Activated CD4-positive, alpha-beta T cell treated with anti-CD3 and anti-CD28 coated beads, Interleukin-2, amount 10 ng/mL, durations not matched to agents 7 days and 5 days (primary cell): ENCODE measurements around the gene WASL. TPM values are rescaled to one million over a fixed set of nuclear protein-coding genes. Genes with fewer than 3 reads are reported as not detected.
A peak's percentile ranks its signal among the peaks of the same experiment; 100 is the strongest.

Source experiments
- CTCF ChIA-PET: fragments of 350-600 bp; sonication (Branson Sonifier 250); formaldehyde crosslinking; loops from one replicate; lab custom pipeline; 2021; ENCODE audit warnings: antibody characterized with exemption; lab: Charles Lee
- POLR2A ChIA-PET: fragments of 350-600 bp; sonication (Branson Sonifier 250); formaldehyde crosslinking; loops from one replicate; lab custom pipeline; 2021; ENCODE audit warnings: antibody characterized with exemption; lab: Charles Lee
- DNase-seq: peaks from one replicate; pipeline ENCODE4 v3.0.0-alpha.2; 2020
- H3K27ac Mint-ChIP-seq: one replicate; pipeline ENCODE4 v1.8.0; 2021; ENCODE audit warnings: mild to moderate bottlenecking, moderate library complexity, mixed read lengths
- H3K27me3 Mint-ChIP-seq: one replicate; pipeline ENCODE4 v1.8.0; 2021; ENCODE audit warnings: mixed read lengths
- H3K36me3 Mint-ChIP-seq: one replicate; pipeline ENCODE4 v1.8.0; 2021; ENCODE audit warnings: low read depth, mixed read lengths
- H3K4me1 Mint-ChIP-seq: one replicate; pipeline ENCODE4 v1.8.0; 2021; ENCODE audit warnings: mixed read lengths
- H3K4me3 Mint-ChIP-seq: one replicate; pipeline ENCODE4 v1.8.0; 2021; ENCODE audit warnings: mild to moderate bottlenecking, moderate library complexity, mixed read lengths
- H3K9me3 Mint-ChIP-seq: one replicate; pipeline ENCODE4 v1.8.0; 2021; ENCODE audit warnings: mixed read lengths
- total RNA-seq, 2 experiments: library from RNA; stranded (reverse); gene quantifications; one replicate each; pipeline ENCODE4 v1.2.3, GENCODE V29; 2021

WASL gene
- total RNA-seq, 2 experiments from 2014 or later = 6.2 to 7.7 TPM

DNA sequence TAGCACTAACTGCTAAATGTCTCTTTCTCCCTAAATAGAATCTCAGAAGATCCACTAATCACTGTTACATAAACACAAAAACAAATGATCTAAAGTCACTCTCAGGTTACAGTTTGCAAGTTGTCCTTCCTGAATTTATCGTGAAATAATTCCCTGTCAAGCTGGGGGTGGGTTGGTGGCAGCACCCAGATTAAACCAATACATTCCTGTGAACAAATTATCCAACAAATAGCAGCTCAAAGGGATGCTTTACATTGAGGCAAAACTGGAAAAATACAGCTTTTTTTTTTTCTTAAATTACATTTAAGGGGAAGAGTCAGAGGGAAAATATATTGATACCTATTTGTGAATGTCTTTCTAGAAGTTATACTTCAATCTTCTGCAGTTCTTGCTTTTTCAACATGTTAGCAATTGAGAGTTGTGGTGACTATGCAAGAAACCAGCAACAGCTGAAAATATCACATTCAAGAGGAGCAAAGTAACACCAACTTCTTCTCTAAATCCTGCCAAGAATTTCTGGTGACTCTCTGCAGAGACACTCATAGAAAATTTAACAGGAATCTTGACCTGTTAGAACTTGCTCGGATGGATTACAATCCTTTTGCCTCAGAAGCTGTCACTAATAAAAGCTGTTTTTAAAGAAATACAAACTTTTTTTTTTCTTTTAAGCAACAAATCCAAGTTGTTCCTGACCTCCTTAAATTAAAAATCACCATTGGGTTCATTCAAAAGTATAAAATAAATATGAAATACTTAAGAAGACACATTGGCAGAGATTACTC, 74.2 kb downstream of the WASL start:
- Mint-ChIP-seq H3K36me3 (no peaks in the 10 kb centered on the region), H3K4me1 (no peaks in the 10 kb centered on the region), H3K9me3 (no peaks in the 10 kb centered on the region), H3K27ac (no peak overlapping the region), H3K4me3 (no peak overlapping the region), H3K27me3 (no peaks in the 10 kb centered on the region)
- DNase-seq = no peak
- ChIA-PET CTCF (interaction anchor here (0.7 kb wide), 1 partner anchor 190 kb away, joined by 3 read pairs; no protein-coding TSS in a partner anchor), POLR2A (no interaction called here)

DNA sequence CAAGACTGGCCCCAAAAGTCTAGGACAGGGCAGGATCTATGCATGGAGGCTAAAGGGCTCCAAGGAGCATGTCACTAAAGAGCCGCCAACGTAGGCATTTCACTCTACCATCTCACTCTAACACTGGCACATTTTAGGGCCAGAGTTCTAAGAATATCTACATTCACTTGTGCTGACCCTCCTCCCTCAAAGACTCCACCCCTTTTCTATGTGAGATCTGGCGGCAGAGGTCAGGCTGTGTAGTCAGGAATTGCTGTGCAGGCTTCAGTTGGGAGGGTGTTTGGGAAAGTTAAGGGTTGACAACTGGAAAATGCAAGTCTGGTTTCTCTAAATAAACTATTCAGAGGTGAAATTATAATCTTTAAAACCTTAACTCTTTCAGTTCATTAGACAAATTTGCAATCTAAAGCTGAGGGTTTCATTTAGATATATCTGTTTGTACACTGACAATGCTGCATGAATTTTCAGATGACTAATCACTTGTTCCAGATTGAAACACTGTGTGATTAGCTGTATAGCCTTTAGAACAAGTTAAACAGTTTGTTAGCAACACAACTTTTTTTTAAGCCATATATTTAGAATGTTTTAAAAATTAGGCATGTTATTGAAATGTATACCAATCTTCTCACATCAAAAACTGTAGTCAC, 74.9 kb downstream of the WASL start:
- no peaks in the 10 kb centered on the region for H3K36me3 Mint-ChIP-seq
- CTCF ChIA-PET = interaction anchor here (0.7 kb wide), 1 partner anchor 191 kb away, joined by 3 read pairs; no protein-coding TSS in a partner anchor
- H3K27ac Mint-ChIP-seq = no peak overlapping the region
- no peaks in the 10 kb centered on the region for H3K9me3 Mint-ChIP-seq
- POLR2A ChIA-PET = no interaction called here
- no peak overlapping the region for H3K4me3 Mint-ChIP-seq
- no peaks in the 10 kb centered on the region for H3K27me3 Mint-ChIP-seq
- no peaks in the 10 kb centered on the region for H3K4me1 Mint-ChIP-seq
- DNase-seq = no peak

DNA sequence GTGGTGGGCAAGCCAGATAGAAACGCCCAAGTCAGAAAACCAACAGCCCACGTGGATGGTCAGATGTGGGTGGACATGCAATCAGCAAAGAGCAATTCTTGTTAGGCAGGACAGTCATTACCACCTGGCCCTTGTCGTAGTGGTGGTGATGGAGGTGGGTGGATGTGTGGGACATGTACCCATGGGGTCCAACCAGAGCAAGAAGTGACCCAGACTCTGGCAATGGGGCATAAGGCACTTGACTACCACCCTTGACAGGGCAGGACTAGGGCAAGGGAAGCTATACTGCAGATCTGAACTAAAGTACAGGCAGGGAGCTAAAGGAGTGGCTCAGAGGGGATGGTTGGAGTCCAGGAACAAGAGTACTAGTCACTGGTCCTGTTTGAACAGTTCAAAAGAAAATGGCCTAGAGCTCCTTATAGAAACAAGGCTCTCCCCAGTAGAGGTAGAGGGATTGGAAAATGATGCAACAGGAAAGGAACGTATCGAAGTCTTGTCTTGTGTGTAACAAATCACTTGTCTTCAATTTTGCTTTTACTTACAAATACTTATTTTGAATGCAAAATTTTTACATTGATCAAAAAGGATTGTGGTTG, 75.6 kb downstream of the WASL start:
- POLR2A ChIA-PET = no interaction called here

DNA sequence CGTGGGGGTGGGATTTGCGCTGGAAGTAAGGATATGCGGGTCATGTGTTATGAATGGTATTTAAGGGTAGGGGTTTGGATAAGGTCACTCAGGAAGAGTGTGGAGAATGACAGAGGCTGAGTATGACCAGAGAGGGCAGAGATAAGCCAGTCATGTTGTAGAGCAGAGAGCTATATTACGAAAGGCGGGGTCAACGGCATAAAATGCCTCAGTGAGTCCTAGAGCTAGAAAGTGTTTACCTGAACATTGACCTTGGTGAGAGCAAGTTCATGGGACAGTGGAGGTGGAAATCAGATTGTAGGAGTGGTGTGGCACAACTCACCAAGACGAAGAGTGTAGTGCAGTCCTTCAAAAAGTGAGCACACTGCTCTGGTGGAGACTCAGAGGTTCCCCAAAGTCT, 79.3 kb downstream of the WASL start:
- no peak for DNase-seq
- no peaks in the 10 kb centered on the region for H3K4me1 Mint-ChIP-seq
- ChIA-PET POLR2A (no interaction called here), CTCF (interaction anchor here (0.9 to 1.2 kb wide), 2 partner anchors 20 to 22 kb away, joined by 3 to 4 read pairs; no protein-coding TSS in a partner anchor)
- peaks cover 1% of the 10 kb centered on the region for H3K27me3 Mint-ChIP-seq
- no peaks in the 10 kb centered on the region for H3K9me3 Mint-ChIP-seq
- H3K27ac Mint-ChIP-seq = no peak overlapping the region
- no peak overlapping the region for H3K4me3 Mint-ChIP-seq
- H3K36me3 Mint-ChIP-seq = no peaks in the 10 kb centered on the region

More for the DNA sequence above, 75.6 kb downstream of the WASL start:
- H3K27me3 Mint-ChIP-seq = no peaks in the 10 kb centered on the region
- CTCF ChIA-PET = no interaction called here
- no peaks in the 10 kb centered on the region for H3K36me3 Mint-ChIP-seq
- no peaks in the 10 kb centered on the region for H3K9me3 Mint-ChIP-seq
- no peaks in the 10 kb centered on the region for H3K4me1 Mint-ChIP-seq
- H3K4me3 Mint-ChIP-seq = no peak overlapping the region
- H3K27ac Mint-ChIP-seq = no peak overlapping the region
- no peak for DNase-seq

DNA sequence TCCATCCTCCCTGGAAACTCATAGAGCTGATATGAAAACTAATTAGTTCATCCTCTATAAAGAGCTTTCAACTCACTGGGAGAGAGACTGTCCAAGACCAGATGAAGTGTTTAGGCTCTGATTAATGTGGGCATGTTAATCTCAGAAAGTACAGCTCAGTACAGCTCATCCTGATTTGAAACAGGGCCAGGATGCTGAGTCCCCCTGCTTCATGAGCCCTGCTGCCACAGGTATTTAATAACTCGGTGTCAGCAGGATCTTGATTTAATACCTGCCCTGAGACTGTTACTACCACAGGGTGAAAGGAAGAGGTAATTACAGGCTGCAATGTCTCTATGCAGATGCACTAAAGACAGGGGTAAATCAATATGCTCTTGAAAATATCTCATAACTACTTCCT, 82.3 kb downstream of the WASL start:
- DNase-seq = no peak
- POLR2A ChIA-PET = no interaction called here
- Mint-ChIP-seq H3K4me1 (no peaks in the 10 kb centered on the region), H3K4me3 (no peak overlapping the region), H3K9me3 (no peaks in the 10 kb centered on the region), H3K36me3 (no peaks in the 10 kb centered on the region), H3K27ac (no peak overlapping the region), H3K27me3 (peaks cover 7% of the 10 kb centered on the region)
- CTCF ChIA-PET = no interaction called here

DNA sequence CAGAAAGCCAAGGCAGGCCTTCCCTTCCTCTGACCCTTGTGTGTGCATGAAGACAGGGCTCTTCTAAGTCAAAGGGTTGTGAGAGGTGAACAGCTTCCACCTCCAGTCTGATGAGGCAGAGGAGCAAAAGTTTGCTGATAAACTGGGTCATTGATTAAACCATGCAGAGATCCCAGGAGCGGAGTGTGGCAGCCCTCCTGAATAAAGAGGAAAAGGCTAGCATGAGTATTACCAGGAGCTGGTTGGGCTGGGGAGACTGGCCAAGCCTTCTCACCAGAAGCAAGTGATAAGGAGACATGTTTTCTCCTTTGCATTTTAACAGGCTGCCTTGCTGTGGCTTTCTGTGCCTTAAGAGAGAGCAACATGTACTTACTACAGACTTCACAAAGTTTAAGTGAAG, 82.9 kb downstream of the WASL start:
- Mint-ChIP-seq H3K9me3 (no peaks in the 10 kb centered on the region), H3K36me3 (no peaks in the 10 kb centered on the region), H3K27me3 (peaks cover 7% of the 10 kb centered on the region), H3K4me3 (no peak overlapping the region), H3K4me1 (no peaks in the 10 kb centered on the region), H3K27ac (no peak overlapping the region)
- CTCF ChIA-PET = interaction anchor here (0.6 kb wide), 1 partner anchor 154 kb away, joined by 7 read pairs; no protein-coding TSS in a partner anchor
- DNase-seq = no peak
- POLR2A ChIA-PET = no interaction called here

DNA sequence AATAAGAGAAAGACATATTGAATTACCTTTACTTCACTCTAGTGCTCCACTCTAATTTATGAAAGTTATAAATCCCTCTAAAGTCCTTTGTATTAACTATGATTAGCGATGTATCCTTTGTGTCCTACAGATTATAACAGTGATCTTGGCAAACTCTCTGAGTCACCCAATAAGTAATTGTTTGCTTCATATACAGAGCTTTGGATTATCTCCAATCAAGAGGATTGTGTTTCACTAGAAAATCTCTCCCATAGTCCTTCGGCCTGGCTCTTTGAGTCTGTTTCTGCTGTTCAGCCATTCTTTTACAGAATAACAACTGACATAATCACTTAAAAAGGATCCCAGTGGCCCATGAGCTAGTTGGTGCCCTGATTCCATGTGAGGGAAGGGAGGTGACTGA, 83.6 kb downstream of the WASL start:
- DNase-seq = no peak
- Mint-ChIP-seq H3K27ac (no peak overlapping the region), H3K36me3 (no peaks in the 10 kb centered on the region), H3K27me3 (peaks cover 7% of the 10 kb centered on the region), H3K4me1 (no peaks in the 10 kb centered on the region), H3K4me3 (no peak overlapping the region), H3K9me3 (no peaks in the 10 kb centered on the region)
- ChIA-PET POLR2A (no interaction called here), CTCF (interaction anchor here (0.6 to 0.9 kb wide), 2 partner anchors 9 to 154 kb away, joined by 3 to 7 read pairs; partner anchors contain the start of gene LMOD2)

DNA sequence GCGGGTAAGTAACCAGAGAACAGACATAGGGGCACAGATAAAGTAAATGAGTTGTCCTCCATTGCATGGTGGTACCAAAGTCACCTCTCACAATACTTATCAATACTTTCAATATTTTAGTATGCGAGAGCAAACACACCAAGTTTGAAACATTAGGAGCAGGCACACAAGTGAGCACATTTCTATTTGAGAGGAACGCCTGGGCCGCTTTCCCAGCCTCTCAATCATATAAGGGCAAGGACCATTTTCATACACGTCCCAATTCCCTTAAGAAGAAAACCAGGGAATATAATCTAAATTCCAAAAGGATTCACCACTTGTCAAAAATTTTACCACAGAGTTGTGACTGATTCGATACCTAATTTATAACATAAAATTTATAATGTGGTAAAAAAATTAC, 85.6 kb downstream of the WASL start:
- no peaks in the 10 kb centered on the region for H3K9me3 Mint-ChIP-seq
- POLR2A ChIA-PET = no interaction called here
- H3K36me3 Mint-ChIP-seq = no peaks in the 10 kb centered on the region
- no peaks in the 10 kb centered on the region for H3K4me1 Mint-ChIP-seq
- H3K4me3 Mint-ChIP-seq = no peak overlapping the region
- peaks cover 7% of the 10 kb centered on the region for H3K27me3 Mint-ChIP-seq
- no peak overlapping the region for H3K27ac Mint-ChIP-seq
- DNase-seq = no peak
- CTCF ChIA-PET = no interaction called here

DNA sequence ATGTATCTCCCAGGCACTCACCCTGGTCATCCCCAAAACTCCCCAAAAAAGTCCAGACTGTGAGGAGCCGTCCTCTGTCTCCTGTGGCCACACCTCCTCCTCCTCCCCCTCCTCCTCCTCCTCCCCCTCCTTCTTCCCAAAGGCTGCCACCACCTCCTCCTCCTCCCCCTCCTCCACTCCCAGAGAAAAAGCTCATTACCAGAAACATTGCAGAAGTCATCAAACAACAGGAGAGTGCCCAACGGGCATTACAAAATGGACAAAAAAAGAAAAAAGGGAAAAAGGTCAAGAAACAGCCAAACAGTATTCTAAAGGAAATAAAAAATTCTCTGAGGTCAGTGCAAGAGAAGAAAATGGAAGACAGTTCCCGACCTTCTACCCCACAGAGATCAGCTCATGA, 86.0 kb downstream of the WASL start:
- H3K36me3 Mint-ChIP-seq = no peaks in the 10 kb centered on the region
- no peaks in the 10 kb centered on the region for H3K4me1 Mint-ChIP-seq
- ChIA-PET POLR2A (interaction anchor here (0.6 kb wide), 1 partner anchor 1224 kb away, joined by 3 read pairs; no protein-coding TSS in a partner anchor), CTCF (no interaction called here)
- H3K27me3 Mint-ChIP-seq = peaks cover 7% of the 10 kb centered on the region
- H3K9me3 Mint-ChIP-seq = no peaks in the 10 kb centered on the region
- no peak overlapping the region for H3K4me3 Mint-ChIP-seq
- H3K27ac Mint-ChIP-seq = no peak overlapping the region
- no peak for DNase-seq

DNA sequence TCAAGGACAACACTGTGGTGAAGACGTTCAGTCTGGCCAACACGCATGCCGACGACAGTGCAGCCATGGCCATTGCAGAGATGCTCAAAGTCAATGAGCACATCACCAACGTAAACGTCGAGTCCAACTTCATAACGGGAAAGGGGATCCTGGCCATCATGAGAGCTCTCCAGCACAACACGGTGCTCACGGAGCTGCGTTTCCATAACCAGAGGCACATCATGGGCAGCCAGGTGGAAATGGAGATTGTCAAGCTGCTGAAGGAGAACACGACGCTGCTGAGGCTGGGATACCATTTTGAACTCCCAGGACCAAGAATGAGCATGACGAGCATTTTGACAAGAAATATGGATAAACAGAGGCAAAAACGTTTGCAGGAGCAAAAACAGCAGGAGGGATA, 86.5 kb downstream of the WASL start:
- CTCF ChIA-PET = no interaction called here
- Mint-ChIP-seq H3K4me3 (no peak overlapping the region), H3K36me3 (no peaks in the 10 kb centered on the region), H3K27me3 (peaks cover 7% of the 10 kb centered on the region), H3K9me3 (no peaks in the 10 kb centered on the region), H3K27ac (no peak overlapping the region), H3K4me1 (no peaks in the 10 kb centered on the region)
- POLR2A ChIA-PET = interaction anchor here (0.6 kb wide), 1 partner anchor 1224 kb away, joined by 3 read pairs; no protein-coding TSS in a partner anchor
- DNase-seq = no peak

DNA sequence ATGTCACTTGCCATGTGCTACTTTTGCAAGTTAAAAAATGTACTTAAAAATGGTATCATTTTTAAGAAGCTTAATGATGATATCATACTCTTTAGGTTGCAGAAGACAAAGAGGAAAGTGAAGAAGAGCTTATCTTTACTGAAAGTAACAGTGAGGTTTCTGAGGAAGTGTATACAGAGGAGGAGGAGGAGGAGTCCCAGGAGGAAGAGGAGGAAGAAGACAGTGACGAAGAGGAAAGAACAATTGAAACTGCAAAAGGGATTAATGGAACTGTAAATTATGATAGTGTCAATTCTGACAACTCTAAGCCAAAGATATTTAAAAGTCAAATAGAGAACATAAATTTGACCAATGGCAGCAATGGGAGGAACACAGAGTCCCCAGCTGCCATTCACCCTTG, 87.0 kb downstream of the WASL start:
- CTCF ChIA-PET = no interaction called here
- no peak overlapping the region for H3K27ac Mint-ChIP-seq
- peaks cover 7% of the 10 kb centered on the region for H3K27me3 Mint-ChIP-seq

DNA sequence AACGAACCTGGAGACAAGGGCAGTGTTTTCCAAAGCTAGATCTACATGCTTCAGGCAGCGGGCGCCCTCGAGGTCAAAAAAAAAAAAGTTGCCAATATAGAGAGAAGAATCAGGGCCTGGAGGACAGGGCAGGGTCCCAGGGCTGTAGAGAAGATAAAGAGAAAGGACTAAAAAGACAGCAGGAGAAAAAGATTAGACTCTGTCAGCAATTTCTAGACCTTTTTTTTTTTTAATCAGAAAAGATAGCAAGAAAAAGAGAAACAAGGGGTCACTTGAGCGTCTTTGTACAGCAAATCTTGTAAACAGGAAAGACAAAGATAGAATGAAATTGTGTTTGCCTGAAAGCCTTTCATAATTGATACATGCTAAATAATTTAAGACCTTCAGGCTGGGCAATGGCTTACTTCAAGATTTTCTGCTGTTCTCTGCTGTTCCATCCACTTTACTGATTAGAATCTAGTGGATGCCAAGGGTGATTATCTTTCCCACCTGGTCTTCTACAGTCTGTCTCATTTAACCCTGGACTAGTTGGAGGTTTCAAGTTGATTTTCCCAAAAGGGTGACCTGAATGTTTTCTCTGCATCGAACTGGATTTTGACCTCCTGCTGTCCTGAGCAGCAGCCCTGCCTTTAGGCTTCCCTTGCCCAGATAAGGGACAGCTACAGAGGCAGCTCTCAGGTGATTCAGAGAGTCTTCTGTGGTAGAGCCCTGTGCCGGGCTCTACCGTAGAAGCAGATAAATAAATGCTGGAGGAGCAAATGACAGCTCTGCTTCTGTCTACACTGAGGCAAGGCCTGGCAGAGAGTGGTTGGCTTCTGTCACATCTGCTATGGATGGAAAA, 88.1 kb downstream of the WASL start:
- H3K36me3 Mint-ChIP-seq = no peaks in the 10 kb centered on the region
- ChIA-PET CTCF (no interaction called here), POLR2A (no interaction called here)
- H3K4me1 Mint-ChIP-seq = no peaks in the 10 kb centered on the region
- no peak overlapping the region for H3K4me3 Mint-ChIP-seq
- no peaks in the 10 kb centered on the region for H3K9me3 Mint-ChIP-seq
- peak overlapping the region; percentile 3 for H3K27ac Mint-ChIP-seq
- no peak for DNase-seq
- H3K27me3 Mint-ChIP-seq = peaks cover 7% of the 10 kb centered on the region

More for the DNA sequence above, 87.0 kb downstream of the WASL start:
- DNase-seq = no peak
- POLR2A ChIA-PET = no interaction called here
- H3K4me3 Mint-ChIP-seq = no peak overlapping the region
- no peaks in the 10 kb centered on the region for H3K9me3 Mint-ChIP-seq
- H3K36me3 Mint-ChIP-seq = no peaks in the 10 kb centered on the region
- no peaks in the 10 kb centered on the region for H3K4me1 Mint-ChIP-seq
